K562 (cell line): ENCODE measurements around the gene C16orf90. TPM values are rescaled to one million over a fixed set of nuclear protein-coding genes. Genes with fewer than 3 reads are reported as not detected.

Source experiments
- CUX1 ChIP-seq: fragments of 200-800 bp; sonication (Bioruptor generic); IDR thresholded peaks from 2 replicates; pipeline ENCODE4 v1.6.1; 2016; ENCODE audit warnings: missing genetic modification characterization, missing compliant biosample characterization
- DMBX1 ChIP-seq: fragments of 250-450 bp; sonication (Bioruptor Pico); IDR thresholded peaks from 2 replicates; pipeline ENCODE4 v1.8.0; 2022; ENCODE audit warnings: inconsistent platforms, mild to moderate bottlenecking, moderate library complexity, borderline replicate concordance
- ELK3 ChIP-seq: fragments of 450-650 bp; formaldehyde crosslinking; IDR thresholded peaks from 2 replicates; pipeline ENCODE4 v1.4.0; 2020; ENCODE audit warnings: mild to moderate bottlenecking
- RBM17 ChIP-seq: fragments of 200-400 bp; formaldehyde crosslinking; IDR thresholded peaks from 2 replicates; pipeline ENCODE4 v1.6.1; 2017; ENCODE audit warnings: low read depth, mild to moderate bottlenecking, low read length, borderline replicate concordance
- RFX1 ChIP-seq: fragments of 450-650 bp; IDR thresholded peaks from 2 replicates; pipeline ENCODE4 v1.6.1; 2016; ENCODE audit warnings: mild to moderate bottlenecking, moderate library complexity
- RNF2 ChIP-seq: sonication (generic); IDR thresholded peaks from 2 replicates; pipeline ENCODE4 v1.6.1; 2016
- ZBTB17 ChIP-seq: fragments of 450-650 bp; formaldehyde crosslinking; IDR thresholded peaks from 2 replicates; pipeline ENCODE4 v1.4.0; 2020; ENCODE audit warnings: mild to moderate bottlenecking
- ZBTB2 ChIP-seq: fragments of 450-650 bp; IDR thresholded peaks from 2 replicates; pipeline ENCODE4 v1.6.1; 2016; ENCODE audit warnings: antibody characterized with exemption
- ZNF197 ChIP-seq: fragments of 200-800 bp; sonication (Bioruptor generic); IDR thresholded peaks from 2 replicates; pipeline ENCODE4 v1.6.1; 2016; ENCODE audit warnings: low read depth, missing genetic modification characterization, missing compliant biosample characterization
- polyA plus RNA-seq, 8 experiments: library from polyadenylated mRNA; depleted of rRNA in 4 of 8; stranded (reverse) in 5 of 8; unstranded in 3 of 8; fragments of >200 nt; fragmentation: Nextera tagmentation in 2 of 8; fragmentation: Illumina TruSeq in 1 of 8; extraction: Ambion mirVana in 2 of 8; extraction: Trizol in 1 of 8; gene quantifications; 2 replicates each; pipeline versions ENCODE4 v1.2.1 to v1.2.3, GENCODE V29; 2011 to 2014; ENCODE audit warnings: inconsistent platforms in 1 of 8, missing spikeins in 1 of 8
- total RNA-seq, 7 experiments: library from RNA; depleted of rRNA in 6 of 7; stranded (reverse); fragments of >200 nt in 6 of 7; fragmentation: Illumina TruSeq in 2 of 7; extraction: Trizol in 2 of 7; gene quantifications; 2 replicates each; pipeline versions ENCODE4 v1.2.1 to v1.2.3, GENCODE V29; 2011 to 2021; ENCODE audit warnings: low replicate concordance in 1 of 7

C16orf90 gene
- total and polyA plus RNA-seq, 9 of the 15 experiments (the other 6 are each of a cell fraction or from before 2014, with no cell fraction given): not detected

GRCh38 chr16:3536271-3536731, 41.0 kb upstream of the C16orf90 start (continued):
- no peak for TF ChIP-seq ZBTB2
- TF ChIP-seq RBM17: no peak
- no peak for TF ChIP-seq DMBX1
- no peak for TF ChIP-seq CUX1 (CRISPR knock-in tag)
- TF ChIP-seq ZBTB17 (CRISPR knock-in tag): no peak
- no peak for TF ChIP-seq ELK3
- TF ChIP-seq RNF2: no peak
- TF ChIP-seq ZNF197 (CRISPR knock-in tag): no peak
- no peak for TF ChIP-seq RFX1
